GM12801 (cell line): ENCODE data around the gene EPHA4.

ENCODE experiments used
- CTCF ChIP-seq: IDR thresholded peaks from one replicate; pipeline ENCODE4 v1.5.1; 2011; ENCODE audit warnings: control low read depth; ENCODE audit not compliant: insufficient read length; ENCODE audit errors: extremely low read depth

Gene EPHA4

GRCh38 chr2:221480821-221481220 is 91.3 kb downstream of the EPHA4 start:
- TF ChIP-seq CTCF = no peak

- no peak for TF ChIP-seq CTCF
Observed at GRCh38 chr2:221480163-221480562, 91.9 kb downstream of the EPHA4 start.

- no peak for TF ChIP-seq CTCF
Observed at GRCh38 chr2:221478485-221478863, 93.6 kb downstream of the EPHA4 start.

- TF ChIP-seq CTCF = no peak
Observed at GRCh38 chr2:221477714-221478484, 94.2 kb downstream of the EPHA4 start.

GRCh38 chr2:221476195-221476594 is 95.9 kb downstream of the EPHA4 start:
- no peak for TF ChIP-seq CTCF

GRCh38 chr2:221473451-221473850 is 98.7 kb downstream of the EPHA4 start:
- no peak for TF ChIP-seq CTCF

- no peak for TF ChIP-seq CTCF
Observed at GRCh38 chr2:221468317-221468716, 103.8 kb downstream of the EPHA4 start.
